Right ventricle myocardium inferior (tissue), 1 donor: ENCODE results near the gene MGME1. TPM values are rescaled to one million over a fixed set of nuclear protein-coding genes. Genes with fewer than 3 reads are reported as not detected.

Experiments
- ATAC-seq: fragments of 200-7000 bp; cut with Tn5 transposase; one replicate; pipeline ENCODE4 v1.9.1; 2020; ENCODE audit warnings: mild to moderate bottlenecking, moderate library complexity
- DNase-seq: peaks from one replicate; pipeline ENCODE4 v3.0.0; 2021; ENCODE audit errors: missing footprints
- intact Hi-C: fragments of 100-400 bp; cut with DNase I; formaldehyde crosslinking; loops from one replicate; pipeline ENCODE4 v1.11.0; 2022
- total RNA-seq: library from RNA; stranded (reverse); fragmentation: NEBNext Ultra II Directional; extraction: Animal tissue kit (Norgen Biotek cat#: 25700); gene quantifications from one replicate; pipeline ENCODE4 v1.2.1, GENCODE V29; 2021
- donor health status: DM: no; HTN: yes; CAD: no; lungs with severe emphysema.

MGME1 gene
- total RNA-seq, 1 donor from 2014 or later, result 13.0 TPM

GRCh38 chr20:17971300-17972013, 2.6 kb downstream of the MGME1 start:
- DNase-seq (no peak), ATAC-seq (no peak)
- intact Hi-C loops, result no loop called here

- DNase-seq (no peak), ATAC-seq (no peak)
- intact Hi-C loops, result no loop called here
These were observed 3.3 kb downstream of the MGME1 start for GRCh38 chr20:17972121-17972520.

GRCh38 chr20:17976305-17976704, 7.5 kb downstream of the MGME1 start:
- ATAC-seq (no peak), DNase-seq (no peak)
- intact Hi-C loops, result no loop called here

- ATAC-seq (no peak), DNase-seq (no peak)
- intact Hi-C loops, result no loop called here
These were observed 16.7 kb downstream of the MGME1 start for GRCh38 chr20:17985388-17986018.

- intact Hi-C loops, result no loop called here
- DNase-seq, result no peak
- no peak for ATAC-seq
These were observed 19.2 kb downstream of the MGME1 start for GRCh38 chr20:17987988-17988387.

GRCh38 chr20:17990278-17990972, 21.6 kb downstream of the MGME1 start:
- DNase-seq, result no peak
- intact Hi-C loops, result loop anchor here (10.0 kb wide), 2 partner anchors 306 to 456 kb away; partner anchors contain the start of genes BFSP1 and RRBP1
- ATAC-seq, result no peak

- intact Hi-C loops, result loop anchor here (10.0 kb wide), 2 partner anchors 307 to 457 kb away; partner anchors contain the start of genes BFSP1 and RRBP1
- ATAC-seq (no peak), DNase-seq (no peak)
These were observed 23.4 kb downstream of the MGME1 start for GRCh38 chr20:17992224-17992637.

- ATAC-seq, result no peak
- intact Hi-C loops, result loop anchor here (10.0 kb wide), 2 partner anchors 308 to 458 kb away; partner anchors contain the start of genes BFSP1 and RRBP1
- no peak for DNase-seq
These were observed 24.2 kb downstream of the MGME1 start for GRCh38 chr20:17992847-17993513.

- intact Hi-C loops, result loop anchor here (10.0 kb wide), 2 partner anchors 309 to 459 kb away; partner anchors contain the start of genes BFSP1 and RRBP1
- ATAC-seq, result no peak
These were observed 24.7 kb downstream of the MGME1 start for GRCh38 chr20:17993546-17993945.

GRCh38 chr20:17995967-17996819, 27.4 kb downstream of the MGME1 start:
- DNase-seq, result no peak
- intact Hi-C loops, result loop anchor here (2.0 to 10.0 kb wide), 3 partner anchors 311 to 491 kb away; partner anchors contain the start of genes BFSP1 and RRBP1

More at GRCh38 chr20:17993546-17993945, 24.7 kb downstream of the MGME1 start:
- no peak for DNase-seq

GRCh38 chr20:17998446-17998845, 29.6 kb downstream of the MGME1 start:
- intact Hi-C loops, result loop anchor here (10.0 kb wide), 2 partner anchors 314 to 464 kb away; partner anchors contain the start of genes BFSP1 and RRBP1
- DNase-seq (no peak), ATAC-seq (no peak)

More at GRCh38 chr20:17995967-17996819, 27.4 kb downstream of the MGME1 start:
- peak; percentile 42 for ATAC-seq

- intact Hi-C loops, result loop anchor here (10.0 kb wide), 2 partner anchors 315 to 465 kb away; partner anchors contain the start of genes BFSP1 and RRBP1
- DNase-seq (no peak), ATAC-seq (no peak)
These were observed 30.7 kb downstream of the MGME1 start for GRCh38 chr20:17999566-17999965.

GRCh38 chr20:18001131-18001921, 32.5 kb downstream of the MGME1 start:
- ATAC-seq (peak; percentile 95), DNase-seq (peak; percentile 81)
- intact Hi-C loops, result no loop called here

- no peak for DNase-seq
- ATAC-seq, result no peak
- intact Hi-C loops, result no loop called here
These were observed 35.1 kb downstream of the MGME1 start for GRCh38 chr20:18003897-18004296.

- ATAC-seq (no peak), DNase-seq (no peak)
- intact Hi-C loops, result no loop called here
These were observed 35.7 kb downstream of the MGME1 start for GRCh38 chr20:18004384-18005031.

GRCh38 chr20:18005170-18005989, 36.6 kb downstream of the MGME1 start:
- no peak for DNase-seq
- intact Hi-C loops, result no loop called here
- ATAC-seq, result no peak
